HG03432 (cell line): ENCODE results near the gene FRK.

ENCODE experiments used
- ATAC-seq: cut with Tn5 transposase; IDR thresholded peaks from one replicate; pipeline ENCODE4 v1.9.1; 2021; ENCODE audit warnings: mild to moderate bottlenecking, moderate library complexity; ENCODE audit not compliant: unreplicated experiment

Gene FRK

GRCh38 chr6:116036075-116036773 is 24.5 kb downstream of the FRK start:
- ATAC-seq = no peak

- no peak for ATAC-seq
These were observed 25.1 kb downstream of the FRK start for GRCh38 chr6:116035616-116036015.

GRCh38 chr6:116034327-116034726 is 26.4 kb downstream of the FRK start:
- ATAC-seq = no peak

GRCh38 chr6:116033687-116034303 is 26.9 kb downstream of the FRK start:
- no peak for ATAC-seq

- ATAC-seq = no peak
These were observed 29.9 kb downstream of the FRK start for GRCh38 chr6:116030770-116031169.

GRCh38 chr6:116029535-116029934 is 31.2 kb downstream of the FRK start:
- peak; percentile 69 for ATAC-seq

GRCh38 chr6:116028233-116028632 is 32.5 kb downstream of the FRK start:
- ATAC-seq = no peak

- ATAC-seq = peak; percentile 63
These were observed 32.9 kb downstream of the FRK start for GRCh38 chr6:116027801-116028200.

- ATAC-seq = no peak
These were observed 35.3 kb downstream of the FRK start for GRCh38 chr6:116025405-116025804.

- no peak for ATAC-seq
These were observed 37.7 kb downstream of the FRK start for GRCh38 chr6:116022841-116023445.

- no peak for ATAC-seq
These were observed 40.0 kb downstream of the FRK start for GRCh38 chr6:116020738-116021137.

- peak; percentile 81 for ATAC-seq
These were observed 41.3 kb downstream of the FRK start for GRCh38 chr6:116019428-116019827.

- ATAC-seq = no peak
These were observed 41.7 kb downstream of the FRK start for GRCh38 chr6:116018976-116019375.

GRCh38 chr6:116017546-116018295 is 43.0 kb downstream of the FRK start:
- peak; percentile 17 for ATAC-seq

- ATAC-seq = peak; percentile 23
These were observed 43.7 kb downstream of the FRK start for GRCh38 chr6:116016846-116017545.

GRCh38 chr6:116015983-116016382 is 44.7 kb downstream of the FRK start:
- ATAC-seq = no peak

- ATAC-seq = no peak
These were observed 45.1 kb downstream of the FRK start for GRCh38 chr6:116015561-116015960.

- ATAC-seq = no peak
These were observed 47.7 kb downstream of the FRK start for GRCh38 chr6:116012951-116013350.

- ATAC-seq = no peak
These were observed 48.2 kb downstream of the FRK start for GRCh38 chr6:116012471-116012949.

- peak; percentile 61 for ATAC-seq
These were observed 49.2 kb downstream of the FRK start for GRCh38 chr6:116011520-116011919.
